Measurements from ENCODE around the gene RANBP17. TPM values are rescaled to one million over a fixed set of nuclear protein-coding genes. Genes with fewer than 3 reads are reported as not detected.

Gene RANBP17
- total and polyA plus RNA-seq, 2 donors (not counting 1 experiment from before 2014, with no cell fraction given), result not detected

DNA sequence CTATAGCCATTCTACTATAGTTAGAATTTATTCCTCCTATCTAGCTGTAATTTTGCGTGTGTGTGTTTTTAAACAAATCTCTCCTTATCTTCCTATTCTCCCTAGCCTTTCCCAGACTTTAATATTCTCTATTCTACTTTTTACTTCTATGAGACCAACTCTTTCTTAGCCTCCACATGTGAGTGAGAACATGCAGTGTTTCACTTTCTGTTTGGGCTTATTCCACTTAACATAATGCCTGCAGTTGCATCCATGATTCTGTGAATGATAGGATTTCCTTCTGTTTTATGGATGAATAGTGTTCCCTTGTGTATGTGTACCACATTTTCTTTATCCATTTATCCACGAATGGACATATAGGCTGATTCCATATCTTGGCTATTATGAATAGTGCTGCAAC is 254.9 kb downstream of the RANBP17 start:
- ATAC-seq (ENCODE audit: low read depth) (no peak), DNase-seq (no peak)
- Mint-ChIP-seq H3K27me3 (no peaks in the 10 kb centered on the region), H3K4me3 (no peak overlapping the region), H3K4me1 (no peaks in the 10 kb centered on the region), H3K9me3 (ENCODE audit: insufficient read depth) (peaks cover 7% of the 10 kb centered on the region), H3K27ac (no peak overlapping the region)
- Histone ChIP-seq H3K27me3 (replicated peaks in 1 of 4; ENCODE audit: control extremely low read depth in 1 of 4, control insufficient read depth in 3 of 4, insufficient read depth in 4 of 4, low read length in 3 of 4) (peaks cover 0 to 3% (median 0%) of the 10 kb centered on the region in 4 experiments), H4K20me1 (ENCODE audit: control insufficient read depth, insufficient read depth, low read length, poor library complexity, severe bottlenecking) (no peaks in the 10 kb centered on the region), H2AFZ (ENCODE audit: insufficient read depth, low read depth, low read length, poor library complexity, severe bottlenecking) (no peak overlapping the region), H3K4me2 (replicated peaks; ENCODE audit: low read depth, low read length, poor library complexity, severe bottlenecking) (no peak overlapping the region), H3K4me1 (ENCODE audit: control insufficient read depth in 2 of 2, insufficient read depth in 2 of 2, low read length in 2 of 2) (no peaks in the 10 kb centered on the region), H3K9ac (ENCODE audit: low read length) (no peak overlapping the region), H3K4me3 (ENCODE audit: control extremely low read depth in 1 of 5, extremely low read depth in 1 of 5, insufficient read depth in 1 of 5, low read depth in 2 of 5, low read length in 4 of 5) (no peak overlapping the region), H3K36me3 (replicated peaks in 1 of 2; ENCODE audit: control extremely low read depth in 1 of 2, control insufficient read depth in 1 of 2, extremely low read depth in 1 of 2, insufficient read depth in 2 of 2, low read length in 1 of 2) (no peaks in the 10 kb centered on the region), H3K79me2 (ENCODE audit: control insufficient read depth, insufficient read depth, low read length) (no peaks in the 10 kb centered on the region), H3K27ac (ENCODE audit: low read length in 2 of 2) (no peak overlapping the region), H3K9me3 (ENCODE audit: control extremely low read depth in 1 of 3, control insufficient read depth in 2 of 3, insufficient read depth in 1 of 3, low read length in 2 of 3) (peaks cover 0 to 10% (median 0%) of the 10 kb centered on the region in 3 donors)
- no peak for TF ChIP-seq EZH2 (IDR thresholded peaks at IDR 0.05; ENCODE audit: borderline replicate concordance, insufficient read depth, low read depth, low read length, poor library complexity, severe bottlenecking)
- TF ChIP-seq, protein P1, sequence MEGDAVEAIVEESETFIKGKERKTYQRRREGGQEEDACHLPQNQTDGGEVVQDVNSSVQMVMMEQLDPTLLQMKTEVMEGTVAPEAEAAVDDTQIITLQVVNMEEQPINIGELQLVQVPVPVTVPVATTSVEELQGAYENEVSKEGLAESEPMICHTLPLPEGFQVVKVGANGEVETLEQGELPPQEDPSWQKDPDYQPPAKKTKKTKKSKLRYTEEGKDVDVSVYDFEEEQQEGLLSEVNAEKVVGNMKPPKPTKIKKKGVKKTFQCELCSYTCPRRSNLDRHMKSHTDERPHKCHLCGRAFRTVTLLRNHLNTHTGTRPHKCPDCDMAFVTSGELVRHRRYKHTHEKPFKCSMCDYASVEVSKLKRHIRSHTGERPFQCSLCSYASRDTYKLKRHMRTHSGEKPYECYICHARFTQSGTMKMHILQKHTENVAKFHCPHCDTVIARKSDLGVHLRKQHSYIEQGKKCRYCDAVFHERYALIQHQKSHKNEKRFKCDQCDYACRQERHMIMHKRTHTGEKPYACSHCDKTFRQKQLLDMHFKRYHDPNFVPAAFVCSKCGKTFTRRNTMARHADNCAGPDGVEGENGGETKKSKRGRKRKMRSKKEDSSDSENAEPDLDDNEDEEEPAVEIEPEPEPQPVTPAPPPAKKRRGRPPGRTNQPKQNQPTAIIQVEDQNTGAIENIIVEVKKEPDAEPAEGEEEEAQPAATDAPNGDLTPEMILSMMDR (IDR thresholded peaks at IDR 0.05), result no peak
- intact Hi-C loops (cut with micrococcal nuclease), result no loop called here
- POLR2A ChIA-PET, result no interaction called here
- no CpG with 5 or more reads among the region's 2 CpGs for WGBS (ENCODE audit: insufficient coverage)
- CTCF ChIA-PET, result no interaction called here

DNA sequence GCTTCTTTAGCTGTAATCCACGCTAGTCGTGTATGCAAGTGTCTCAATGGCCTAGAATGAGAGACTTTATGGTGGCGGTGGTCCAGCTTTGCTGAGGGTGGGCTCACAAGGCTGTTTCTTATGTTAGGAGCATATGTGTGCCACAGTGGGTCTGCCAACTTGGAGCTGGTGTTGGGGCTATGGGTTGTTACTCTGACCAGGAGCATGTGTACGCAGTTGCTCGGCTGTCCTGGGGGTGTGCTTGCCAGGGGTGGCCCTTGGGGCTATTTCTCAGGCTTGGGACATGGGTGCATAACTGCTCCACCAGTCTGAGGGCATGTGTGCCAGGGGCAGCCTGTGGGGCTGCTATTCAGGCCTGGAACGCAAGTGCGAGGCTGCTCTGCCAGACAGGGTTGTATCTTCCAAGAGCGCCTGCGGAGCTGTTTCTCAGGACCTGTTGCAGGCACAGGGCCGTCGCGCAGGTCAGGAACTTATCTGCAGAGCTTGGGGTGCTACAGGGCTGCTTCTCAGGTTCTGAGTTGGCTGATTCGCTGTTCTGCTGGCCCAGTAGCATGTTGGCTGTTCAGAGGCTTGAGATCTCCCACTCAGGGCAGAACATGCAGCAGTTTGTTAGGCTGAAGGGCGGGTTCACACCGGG is 259.3 kb downstream of the RANBP17 start:
- no peaks in the 10 kb centered on the region for H4K20me1 ChIP-seq (ENCODE audit: control insufficient read depth, insufficient read depth, low read length, poor library complexity, severe bottlenecking)
- no peak overlapping the region for H2AFZ ChIP-seq (ENCODE audit: insufficient read depth, low read depth, low read length, poor library complexity, severe bottlenecking)
- no peak for TF ChIP-seq EZH2 (IDR thresholded peaks at IDR 0.05; ENCODE audit: borderline replicate concordance, insufficient read depth, low read depth, low read length, poor library complexity, severe bottlenecking)
- TF ChIP-seq, protein P1 (IDR thresholded peaks at IDR 0.05), result no peak
- Mint-ChIP-seq H3K4me3 (no peak overlapping the region), H3K9me3 (ENCODE audit: insufficient read depth) (peaks cover 7% of the 10 kb centered on the region), H3K4me1 (no peaks in the 10 kb centered on the region), H3K27ac (no peak overlapping the region), H3K27me3 (peaks cover 7% of the 10 kb centered on the region)
- peaks cover 0 to 15% (median 0%) of the 10 kb centered on the region in 3 donors for H3K9me3 ChIP-seq (ENCODE audit: control extremely low read depth in 1 of 3, control insufficient read depth in 2 of 3, insufficient read depth in 1 of 3, low read length in 2 of 3)
- H3K9ac ChIP-seq (ENCODE audit: low read length), result no peak overlapping the region
- DNase-seq (no peak), ATAC-seq (ENCODE audit: low read depth) (no peak)
- ChIA-PET CTCF (no interaction called here), POLR2A (no interaction called here)
- intact Hi-C loops (cut with micrococcal nuclease), result no loop called here
- no peaks in the 10 kb centered on the region for H3K79me2 ChIP-seq (ENCODE audit: control insufficient read depth, insufficient read depth, low read length)
- H3K4me2 ChIP-seq (replicated peaks; ENCODE audit: low read depth, low read length, poor library complexity, severe bottlenecking), result no peak overlapping the region
- no peaks in the 10 kb centered on the region for H3K36me3 ChIP-seq (replicated peaks in 1 of 2; ENCODE audit: control extremely low read depth in 1 of 2, control insufficient read depth in 1 of 2, extremely low read depth in 1 of 2, insufficient read depth in 2 of 2, low read length in 1 of 2)
- H3K4me1 ChIP-seq (ENCODE audit: control insufficient read depth in 2 of 2, insufficient read depth in 2 of 2, low read length in 2 of 2), result no peaks in the 10 kb centered on the region
- no peak overlapping the region for H3K4me3 ChIP-seq (ENCODE audit: control extremely low read depth in 1 of 5, extremely low read depth in 1 of 5, insufficient read depth in 1 of 5, low read depth in 2 of 5, low read length in 4 of 5)
- no peak overlapping the region for H3K27ac ChIP-seq (ENCODE audit: low read length in 2 of 2)
- peaks cover 0 to 3% (median 0%) of the 10 kb centered on the region in 4 experiments for H3K27me3 ChIP-seq (replicated peaks in 1 of 4; ENCODE audit: control extremely low read depth in 1 of 4, control insufficient read depth in 3 of 4, insufficient read depth in 4 of 4, low read length in 3 of 4)
- 86% methylated on average over 15 of the region's 15 CpGs for WGBS (ENCODE audit: insufficient coverage)
